HG03439 (cell line): ENCODE measurements around the gene ALK.

ENCODE experiments used
- ATAC-seq: cut with Tn5 transposase; IDR thresholded peaks from one replicate; pipeline ENCODE4 v1.9.1; 2021; ENCODE audit warnings: mild to moderate bottlenecking, moderate library complexity; ENCODE audit not compliant: unreplicated experiment

The ALK gene

GRCh38 chr2:29504746-29505145 is 416.6 kb downstream of the ALK start:
- ATAC-seq = no peak

- no peak for ATAC-seq
Measured at GRCh38 chr2:29502460-29502911, 418.9 kb downstream of the ALK start.

- no peak for ATAC-seq
Measured at GRCh38 chr2:29497375-29497774, 424.0 kb downstream of the ALK start.

GRCh38 chr2:29496198-29496597 is 425.2 kb downstream of the ALK start:
- no peak for ATAC-seq

GRCh38 chr2:29495536-29496060 is 425.8 kb downstream of the ALK start:
- ATAC-seq = no peak

- ATAC-seq = no peak
Measured at GRCh38 chr2:29495068-29495467, 426.3 kb downstream of the ALK start.

GRCh38 chr2:29492701-29493100 is 428.7 kb downstream of the ALK start:
- no peak for ATAC-seq

DNA sequence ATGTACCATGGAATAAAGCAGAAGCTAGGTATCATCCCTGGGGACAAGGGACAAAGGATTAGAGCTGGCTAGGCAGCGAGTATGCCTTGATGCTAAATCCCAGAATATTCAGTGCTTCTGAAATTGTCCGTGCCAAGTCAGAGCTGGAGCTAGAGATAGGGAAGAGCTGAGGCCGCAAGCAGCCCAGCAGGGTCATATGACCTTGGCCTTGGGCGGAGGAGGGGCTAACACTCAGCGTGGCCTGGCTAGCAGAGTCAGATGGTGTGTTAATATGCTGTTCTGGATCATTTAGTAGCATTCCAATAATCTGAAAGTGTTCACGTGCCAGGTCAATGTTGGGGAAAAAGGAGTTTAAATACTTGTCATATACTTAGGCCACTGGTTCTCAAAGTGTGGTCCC is 431.3 kb downstream of the ALK start:
- ATAC-seq = no peak

- ATAC-seq = no peak
Measured at GRCh38 chr2:29489568-29489967, 431.8 kb downstream of the ALK start.

- no peak for ATAC-seq
Measured at GRCh38 chr2:29487967-29488555, 433.3 kb downstream of the ALK start.

DNA sequence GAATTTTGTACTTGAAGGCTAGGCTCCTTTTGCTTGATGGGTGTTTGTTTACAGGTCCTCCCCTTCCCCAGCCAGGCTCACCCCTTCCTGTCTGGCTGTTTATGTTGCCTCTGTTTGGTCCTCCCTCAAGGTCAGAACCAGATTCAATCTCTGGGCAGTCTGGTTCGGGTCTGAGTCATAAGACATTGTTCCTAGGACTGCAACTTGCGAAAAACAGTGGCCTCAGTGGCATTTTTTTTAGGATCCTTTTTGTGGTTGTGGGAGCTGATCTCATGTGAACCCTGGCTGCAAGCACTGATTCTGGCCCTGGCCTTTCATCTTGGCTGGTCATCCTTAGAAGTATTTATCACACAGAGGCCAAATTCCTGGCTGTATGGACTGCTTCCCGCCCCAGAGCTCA is 435.8 kb downstream of the ALK start:
- ATAC-seq = no peak

GRCh38 chr2:29485117-29485516 is 436.3 kb downstream of the ALK start:
- no peak for ATAC-seq

DNA sequence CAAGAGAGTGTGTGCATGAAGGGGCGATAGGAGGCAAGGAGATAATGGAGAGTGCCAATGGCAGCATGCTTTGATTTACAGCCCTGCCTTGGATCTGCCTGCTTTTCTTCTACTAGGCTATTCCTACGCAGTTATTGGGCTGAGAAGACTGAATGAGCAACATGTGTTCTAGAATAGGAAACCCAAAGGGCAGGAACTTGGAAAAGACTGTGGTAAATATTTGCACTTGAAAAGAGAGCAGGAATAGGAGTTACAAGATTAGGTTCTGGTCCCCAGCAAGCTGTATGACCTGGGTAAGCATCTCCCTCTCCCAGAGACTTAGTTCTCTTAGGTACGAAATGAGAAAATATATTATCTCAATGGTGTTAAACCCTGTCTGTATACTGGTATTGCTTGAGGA is 438.5 kb downstream of the ALK start:
- ATAC-seq = no peak

- ATAC-seq = no peak
Measured at GRCh38 chr2:29482348-29482747, 439.0 kb downstream of the ALK start.

- ATAC-seq = no peak
Measured at GRCh38 chr2:29481313-29481712, 440.1 kb downstream of the ALK start.

GRCh38 chr2:29480426-29480825 is 441.0 kb downstream of the ALK start:
- no peak for ATAC-seq

GRCh38 chr2:29479401-29479800 is 442.0 kb downstream of the ALK start:
- ATAC-seq = no peak

- no peak for ATAC-seq
Measured at GRCh38 chr2:29478641-29479040, 442.7 kb downstream of the ALK start.

GRCh38 chr2:29477186-29477585 is 444.2 kb downstream of the ALK start:
- no peak for ATAC-seq

- no peak for ATAC-seq
Measured at GRCh38 chr2:29475499-29475898, 445.9 kb downstream of the ALK start.

GRCh38 chr2:29469961-29470360 is 451.4 kb downstream of the ALK start:
- ATAC-seq = no peak

DNA sequence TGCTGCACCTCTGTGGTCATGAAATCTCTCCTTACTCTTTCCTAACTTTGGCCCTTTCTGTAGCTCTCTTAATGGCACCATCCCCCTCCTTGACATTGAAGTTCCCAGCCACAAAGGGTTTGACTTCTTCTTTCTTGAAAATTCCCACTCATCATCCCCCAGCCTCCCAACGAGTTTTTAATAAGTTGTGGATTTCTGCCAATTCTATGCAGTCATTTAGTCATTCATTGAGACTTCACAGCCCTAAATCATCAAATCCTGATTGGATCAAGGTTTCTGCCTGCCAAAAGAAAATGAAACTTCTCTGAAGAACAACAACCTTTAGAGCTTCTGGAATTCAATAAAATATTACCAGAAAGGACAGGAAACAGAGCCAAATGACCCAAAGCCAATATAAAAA is 451.9 kb downstream of the ALK start:
- ATAC-seq = no peak
